Breast epithelium (tissue), 3 donors: Measurements from ENCODE around the gene MYD88.

Source experiments
- CTCF ChIP-seq, 3 donors: fragments of 450-650 bp; IDR thresholded peaks; one replicate each; pipeline ENCODE4 v1.5.1; 2016 to 2017; ENCODE audit warnings: antibody characterized with exemption in 3 of 3, mild to moderate bottlenecking in 3 of 3, moderate library complexity in 3 of 3
- POLR2A ChIP-seq: fragments of 450-650 bp; IDR thresholded peaks from one replicate; pipeline ENCODE4 v1.6.1; 2016; ENCODE audit warnings: antibody characterized with exemption, mild to moderate bottlenecking, moderate library complexity
- POLR2AphosphoS5 ChIP-seq, 3 donors: sonication (generic); formaldehyde crosslinking; IDR thresholded peaks; one replicate each; pipeline ENCODE4 v1.6.1; 2017; ENCODE audit warnings: antibody characterized with exemption in 3 of 3

GRCh38 chr3:38119821-38120692, 18.4 kb upstream of the MYD88 start:
- no peak for TF ChIP-seq POLR2A
- TF ChIP-seq CTCF (IDR thresholded peaks at IDR 0.05), result no peak
- no peak for TF ChIP-seq POLR2AphosphoS5 (IDR thresholded peaks at IDR 0.05)
